ENCODE results near the gene EXOC2.

DNA sequence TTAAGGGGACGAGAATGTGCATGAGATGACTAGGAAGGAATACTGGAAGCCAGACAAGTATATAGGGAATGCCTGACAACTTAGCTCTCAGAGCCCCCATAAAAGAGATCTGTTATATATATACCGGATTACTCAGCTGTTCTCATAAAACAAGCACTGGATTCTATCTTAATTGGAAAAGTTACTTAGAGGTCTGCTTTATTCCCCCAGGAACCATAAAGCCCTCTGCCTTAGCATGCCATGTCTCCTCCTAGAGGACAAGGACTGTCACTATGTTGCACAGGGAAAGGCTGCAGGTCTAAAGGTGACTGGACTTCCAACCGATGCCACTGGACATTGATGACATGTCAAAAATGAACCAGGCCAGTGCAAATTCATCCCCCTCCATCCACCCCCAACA lies 6.4 kb downstream of the EXOC2 start:
- no peak for TF ChIP-seq CTCF (IDR thresholded peaks at IDR 0.05; ENCODE audit: low read depth, low read length, poor library complexity, severe bottlenecking)
- no peak for TF ChIP-seq EZH2phosphoT487 (IDR thresholded peaks at IDR 0.05; ENCODE audit: borderline replicate concordance, low read length)

Measured in DOHH2 (cell line).